GM12864 (cell line): ENCODE measurements around the gene GAS6.

Experiments
- DNase-seq: peaks from one replicate; pipeline ENCODE4 v3.0.0-alpha.2; 2011; ENCODE audit warnings: low read depth
- H3K4me3 ChIP-seq: 2 replicates; pipeline ENCODE4 v1.5.1; 2011; ENCODE audit warnings: mild to moderate bottlenecking, low read depth, low read length, control low read depth
- CTCF ChIP-seq: IDR thresholded peaks from 2 replicates; pipeline ENCODE4 v1.5.1; 2011; ENCODE audit warnings: low read depth, mild to moderate bottlenecking, moderate library complexity, low read length, control low read depth, inconsistent platforms; ENCODE audit errors: missing control alignments

GAS6 gene

GRCh38 chr13:113815151-113816058, 48.5 kb downstream of the GAS6 start:
- peak; percentile 59 for DNase-seq
- H3K4me3 ChIP-seq: peak overlapping the region; percentile 63
- TF ChIP-seq CTCF: no peak

GRCh38 chr13:113814435-113814821, 49.4 kb downstream of the GAS6 start:
- no peak overlapping the region for H3K4me3 ChIP-seq
- DNase-seq: no peak
- TF ChIP-seq CTCF: no peak

- TF ChIP-seq CTCF: no peak
- H3K4me3 ChIP-seq: no peak overlapping the region
- DNase-seq: no peak
Measured at GRCh38 chr13:113813749-113814434, 50.0 kb downstream of the GAS6 start.

- DNase-seq: no peak
- TF ChIP-seq CTCF: no peak
Measured at GRCh38 chr13:113813070-113813748, 50.7 kb downstream of the GAS6 start.

GRCh38 chr13:113812178-113813040, 51.5 kb downstream of the GAS6 start:
- no peak overlapping the region for H3K4me3 ChIP-seq
- no peak for DNase-seq
- no peak for TF ChIP-seq CTCF

More at GRCh38 chr13:113813070-113813748, 50.7 kb downstream of the GAS6 start:
- no peak overlapping the region for H3K4me3 ChIP-seq
